Measurements from ENCODE around the gene ANP32B.

- TF ChIP-seq POLR2A (IDR thresholded peaks at IDR 0.05) (no peak), EP300 (IDR thresholded peaks at IDR 0.05) (no peak)
- TF ChIP-seq, protein P1, sequence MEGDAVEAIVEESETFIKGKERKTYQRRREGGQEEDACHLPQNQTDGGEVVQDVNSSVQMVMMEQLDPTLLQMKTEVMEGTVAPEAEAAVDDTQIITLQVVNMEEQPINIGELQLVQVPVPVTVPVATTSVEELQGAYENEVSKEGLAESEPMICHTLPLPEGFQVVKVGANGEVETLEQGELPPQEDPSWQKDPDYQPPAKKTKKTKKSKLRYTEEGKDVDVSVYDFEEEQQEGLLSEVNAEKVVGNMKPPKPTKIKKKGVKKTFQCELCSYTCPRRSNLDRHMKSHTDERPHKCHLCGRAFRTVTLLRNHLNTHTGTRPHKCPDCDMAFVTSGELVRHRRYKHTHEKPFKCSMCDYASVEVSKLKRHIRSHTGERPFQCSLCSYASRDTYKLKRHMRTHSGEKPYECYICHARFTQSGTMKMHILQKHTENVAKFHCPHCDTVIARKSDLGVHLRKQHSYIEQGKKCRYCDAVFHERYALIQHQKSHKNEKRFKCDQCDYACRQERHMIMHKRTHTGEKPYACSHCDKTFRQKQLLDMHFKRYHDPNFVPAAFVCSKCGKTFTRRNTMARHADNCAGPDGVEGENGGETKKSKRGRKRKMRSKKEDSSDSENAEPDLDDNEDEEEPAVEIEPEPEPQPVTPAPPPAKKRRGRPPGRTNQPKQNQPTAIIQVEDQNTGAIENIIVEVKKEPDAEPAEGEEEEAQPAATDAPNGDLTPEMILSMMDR (IDR thresholded peaks at IDR 0.05) = no peak
Measured at GRCh38 chr9:98031169-98031568, 48.0 kb downstream of the ANP32B start.

All from sigmoid colon (tissue), 4 donors.